ENCODE measurements around the gene CTPS2.

DNA sequence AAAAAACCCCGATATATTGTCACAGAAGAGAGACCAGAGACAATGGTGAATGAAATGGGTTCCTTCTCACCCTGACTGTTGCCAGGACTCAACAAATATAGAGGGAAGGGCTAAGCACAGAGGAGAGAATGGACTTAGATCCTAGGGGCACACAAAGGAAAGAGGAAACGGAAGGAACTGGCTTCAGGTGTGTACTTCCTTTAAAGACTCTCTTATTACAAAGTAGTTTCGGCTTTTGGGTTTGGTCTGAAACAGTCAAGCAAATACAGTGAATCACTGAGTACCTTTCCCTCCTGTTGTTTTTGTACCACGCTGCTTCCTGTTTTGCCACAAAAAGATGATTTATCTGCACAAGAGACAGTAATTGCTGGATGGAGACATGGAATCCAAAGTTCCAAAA, 108.6 kb downstream of the CTPS2 start:
- TF ChIP-seq POLR2A (IDR thresholded peaks at IDR 0.05; ENCODE audit: low read depth, low read length) (no peak), POLR2AphosphoS5 (IDR thresholded peaks at IDR 0.05; ENCODE audit: low read depth, low read length) (no peak)

Measured in GM12892 (cell line).